ENCODE results near the gene PLEKHA7. TPM values are rescaled to one million over a fixed set of nuclear protein-coding genes. Genes with fewer than 3 reads are reported as not detected.
A peak's percentile ranks its signal among the peaks of the same experiment; 100 is the strongest.

The PLEKHA7 gene
- total RNA-seq, 2 donors from 2014 or later: 55.6 to 65.9 TPM

- no peaks in the 10 kb centered on the region for H3K36me3 ChIP-seq
- intact Hi-C loops (cut with DNase I): no loop called here
- H3K4me3 ChIP-seq: no peak overlapping the region
- DNase-seq: no peak
- H3K4me1 ChIP-seq: peaks cover 5% of the 10 kb centered on the region
- no peaks in the 10 kb centered on the region for H3K9me3 ChIP-seq
- no peak for TF ChIP-seq CTCF (IDR thresholded peaks at IDR 0.05)
- no peaks in the 10 kb centered on the region for H3K27me3 ChIP-seq
- no peak overlapping the region for H3K27ac ChIP-seq
- H3K9ac ChIP-seq (ENCODE audit: low read depth in 2 of 2, low read length in 2 of 2): no peak overlapping the region
Measured at GRCh38 chr11:16979703-16980622, 34.3 kb downstream of the PLEKHA7 start.

GRCh38 chr11:16977994-16978315 is 36.3 kb downstream of the PLEKHA7 start:
- Histone ChIP-seq H3K27ac (no peak overlapping the region), H3K9ac (ENCODE audit: low read depth in 2 of 2, low read length in 2 of 2) (no peak overlapping the region), H3K4me3 (no peak overlapping the region), H3K27me3 (no peaks in the 10 kb centered on the region), H3K36me3 (no peaks in the 10 kb centered on the region), H3K9me3 (no peaks in the 10 kb centered on the region), H3K4me1 (peaks cover 5% of the 10 kb centered on the region)
- DNase-seq: no peak
- TF ChIP-seq CTCF (IDR thresholded peaks at IDR 0.05): no peak
- intact Hi-C loops (cut with DNase I): no loop called here

- intact Hi-C loops (cut with DNase I): no loop called here
- H3K36me3 ChIP-seq: no peaks in the 10 kb centered on the region
- H3K27me3 ChIP-seq: no peaks in the 10 kb centered on the region
- H3K9me3 ChIP-seq: no peaks in the 10 kb centered on the region
- no peak overlapping the region for H3K27ac ChIP-seq
- peaks cover 5% of the 10 kb centered on the region for H3K4me1 ChIP-seq
- TF ChIP-seq CTCF (IDR thresholded peaks at IDR 0.05): no peak
- peak; percentile 67 for DNase-seq
- H3K9ac ChIP-seq (ENCODE audit: low read depth in 2 of 2, low read length in 2 of 2): no peak overlapping the region
- no peak overlapping the region for H3K4me3 ChIP-seq
Measured at GRCh38 chr11:16977136-16977993, 36.8 kb downstream of the PLEKHA7 start.

- no peak for DNase-seq
- Histone ChIP-seq H3K27me3 (no peaks in the 10 kb centered on the region), H3K4me3 (no peak overlapping the region), H3K9ac (ENCODE audit: low read depth in 2 of 2, low read length in 2 of 2) (no peak overlapping the region), H3K27ac (no peak overlapping the region), H3K4me1 (peaks cover 5% of the 10 kb centered on the region), H3K9me3 (no peaks in the 10 kb centered on the region), H3K36me3 (no peaks in the 10 kb centered on the region)
- intact Hi-C loops (cut with DNase I): no loop called here
- TF ChIP-seq CTCF (IDR thresholded peaks at IDR 0.05): no peak
Measured at GRCh38 chr11:16976379-16976778, 37.8 kb downstream of the PLEKHA7 start.

- DNase-seq: no peak
- H3K27me3 ChIP-seq: no peaks in the 10 kb centered on the region
- H3K4me3 ChIP-seq: no peak overlapping the region
- no peak overlapping the region for H3K9ac ChIP-seq (ENCODE audit: low read depth in 2 of 2, low read length in 2 of 2)
- no peak for TF ChIP-seq CTCF (IDR thresholded peaks at IDR 0.05)
- no peak overlapping the region for H3K27ac ChIP-seq
- intact Hi-C loops (cut with DNase I): no loop called here
- no peaks in the 10 kb centered on the region for H3K9me3 ChIP-seq
- peaks cover 5% of the 10 kb centered on the region for H3K4me1 ChIP-seq
- H3K36me3 ChIP-seq: no peaks in the 10 kb centered on the region
Measured at GRCh38 chr11:16975906-16976305, 38.3 kb downstream of the PLEKHA7 start.
